GM20000 (cell line): ENCODE results near the gene CREB3L4.

ENCODE experiments used
- DNase-seq: peaks from one replicate; pipeline ENCODE4 v3.0.0; 2012; ENCODE audit warnings: low spot score
- CTCF ChIP-seq: IDR thresholded peaks from 2 replicates; pipeline ENCODE4 v1.5.1; 2012; ENCODE audit warnings: mild to moderate bottlenecking, control low read depth; ENCODE audit errors: extremely low read depth, missing control alignments

The CREB3L4 gene

GRCh38 chr1:153939476-153939875 lies 28.2 kb upstream of the CREB3L4 start:
- no peak for DNase-seq
- TF ChIP-seq CTCF: no peak

- no peak for DNase-seq
- no peak for TF ChIP-seq CTCF
Observed at GRCh38 chr1:153940756-153941155, 26.9 kb upstream of the CREB3L4 start.

GRCh38 chr1:153941826-153942725 lies 25.6 kb upstream of the CREB3L4 start:
- TF ChIP-seq CTCF: no peak
- DNase-seq: no peak

GRCh38 chr1:153942766-153943549 lies 24.7 kb upstream of the CREB3L4 start:
- DNase-seq: no peak
- TF ChIP-seq CTCF: no peak

- no peak for DNase-seq
- no peak for TF ChIP-seq CTCF
Observed at GRCh38 chr1:153944005-153944826, 23.5 kb upstream of the CREB3L4 start.

- no peak for DNase-seq
- no peak for TF ChIP-seq CTCF
Observed at GRCh38 chr1:153944827-153945117, 22.9 kb upstream of the CREB3L4 start.
